GM21423 (cell line): Measurements from ENCODE around the gene NKD2.

Experiments used
- ATAC-seq: cut with Tn5 transposase; IDR thresholded peaks from one replicate; pipeline ENCODE4 v1.9.1; 2021; ENCODE audit warnings: mild to moderate bottlenecking, moderate library complexity; ENCODE audit not compliant: unreplicated experiment

Gene NKD2

DNA sequence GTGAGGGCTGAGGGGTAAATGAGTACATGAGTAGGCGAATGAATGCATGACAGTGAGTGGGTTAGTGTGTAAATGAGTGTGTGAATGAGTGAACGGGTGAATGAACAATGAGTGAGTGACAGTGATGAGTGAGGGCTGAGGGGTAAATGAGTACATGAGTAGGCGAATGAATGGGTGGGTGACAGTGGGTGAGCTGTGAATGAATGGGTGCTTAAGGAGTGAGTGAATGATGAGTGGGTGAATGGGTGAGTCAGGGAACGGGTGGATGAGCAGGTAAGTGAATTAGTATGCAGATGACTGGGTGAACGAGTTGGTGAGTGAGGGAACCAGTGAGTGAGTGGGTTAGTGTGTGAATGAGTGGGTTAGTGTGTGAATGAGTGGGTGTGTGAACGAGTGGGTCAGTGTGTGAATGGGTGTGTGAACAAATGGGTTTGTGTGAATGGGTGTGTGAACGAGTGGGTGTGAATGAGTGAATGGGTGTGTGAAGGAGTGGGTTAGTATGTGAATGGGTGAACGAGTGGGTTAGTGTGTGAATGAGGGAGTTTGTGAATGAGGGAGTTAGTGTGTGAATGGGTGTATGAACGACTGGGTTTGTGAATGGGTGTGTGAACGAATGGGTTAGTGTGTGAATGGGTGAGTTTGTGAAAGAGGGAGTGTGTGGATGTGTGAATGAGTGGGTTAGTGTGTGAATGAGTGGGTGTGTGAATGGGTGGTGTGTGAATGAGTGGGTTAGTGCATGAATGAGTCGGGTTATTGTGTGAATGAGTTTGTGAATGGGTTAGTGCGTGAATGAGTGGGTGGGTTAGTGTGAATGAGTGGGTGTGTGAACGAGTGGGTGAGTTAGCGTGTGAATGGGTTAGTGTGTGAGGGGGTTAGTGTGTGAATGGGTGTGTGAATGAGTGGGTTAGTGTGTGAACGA lies 32.9 kb downstream of the NKD2 start:
- no peak for ATAC-seq

DNA sequence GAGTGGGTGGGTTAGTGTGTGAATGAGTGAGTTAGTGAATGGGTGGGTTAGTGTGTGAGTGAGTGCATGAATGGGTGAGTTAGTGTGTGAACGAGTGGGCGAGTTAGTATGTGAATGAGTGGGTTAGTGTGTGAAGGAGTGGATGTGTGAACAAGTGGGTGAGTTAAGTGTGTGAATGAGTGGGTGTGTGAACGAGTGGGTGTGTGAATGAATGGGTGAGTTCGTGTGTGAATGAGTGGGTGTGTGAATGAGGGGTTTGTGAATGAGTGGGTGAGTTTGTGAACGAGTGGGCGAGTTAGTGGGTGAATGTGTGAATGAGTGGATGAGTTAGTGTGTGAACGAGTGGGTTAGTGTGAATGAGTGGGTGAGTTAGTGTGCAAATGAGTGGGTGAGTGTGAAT lies 34.0 kb downstream of the NKD2 start:
- no peak for ATAC-seq

DNA sequence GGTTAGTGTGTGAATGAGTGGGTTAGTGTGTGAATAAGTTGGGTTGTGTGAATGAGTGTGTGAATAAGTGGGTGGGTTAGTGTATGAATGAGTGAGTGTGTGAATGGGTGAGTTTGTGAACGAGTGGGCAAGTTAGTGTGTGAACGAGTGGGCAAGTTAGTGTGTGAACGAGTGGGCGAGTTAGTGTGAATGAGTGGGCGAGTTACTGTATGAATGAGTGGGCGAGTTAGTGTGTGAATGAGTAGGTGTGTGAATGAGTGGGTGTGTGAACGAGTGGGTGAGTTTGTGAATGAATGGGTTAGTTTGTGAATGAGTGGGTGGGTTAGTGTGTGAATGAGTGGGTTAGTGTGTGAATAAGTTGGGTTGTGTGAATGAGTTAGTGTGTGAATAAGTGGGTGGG lies 34.7 kb downstream of the NKD2 start:
- no peak for ATAC-seq

DNA sequence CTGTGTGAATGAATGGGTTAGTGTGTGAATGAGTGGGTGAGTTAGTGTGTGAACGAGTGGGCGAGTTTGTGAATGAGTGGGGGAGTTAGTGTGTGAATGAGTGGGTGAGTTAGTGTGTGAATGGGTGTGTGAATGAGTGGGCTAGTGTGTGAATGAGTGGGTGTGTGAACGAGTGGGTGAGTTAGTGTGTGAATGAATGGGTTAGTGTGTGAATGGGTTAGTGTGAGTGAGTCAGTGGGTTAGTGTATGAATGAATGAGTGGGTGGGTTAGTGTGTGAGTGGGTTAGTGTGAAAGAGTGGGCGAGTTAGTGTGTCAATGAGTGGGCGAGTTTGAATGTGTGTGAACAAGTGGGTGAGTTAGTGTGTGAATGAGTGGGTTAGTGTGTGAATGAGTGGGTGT lies 35.5 kb downstream of the NKD2 start:
- no peak for ATAC-seq

DNA sequence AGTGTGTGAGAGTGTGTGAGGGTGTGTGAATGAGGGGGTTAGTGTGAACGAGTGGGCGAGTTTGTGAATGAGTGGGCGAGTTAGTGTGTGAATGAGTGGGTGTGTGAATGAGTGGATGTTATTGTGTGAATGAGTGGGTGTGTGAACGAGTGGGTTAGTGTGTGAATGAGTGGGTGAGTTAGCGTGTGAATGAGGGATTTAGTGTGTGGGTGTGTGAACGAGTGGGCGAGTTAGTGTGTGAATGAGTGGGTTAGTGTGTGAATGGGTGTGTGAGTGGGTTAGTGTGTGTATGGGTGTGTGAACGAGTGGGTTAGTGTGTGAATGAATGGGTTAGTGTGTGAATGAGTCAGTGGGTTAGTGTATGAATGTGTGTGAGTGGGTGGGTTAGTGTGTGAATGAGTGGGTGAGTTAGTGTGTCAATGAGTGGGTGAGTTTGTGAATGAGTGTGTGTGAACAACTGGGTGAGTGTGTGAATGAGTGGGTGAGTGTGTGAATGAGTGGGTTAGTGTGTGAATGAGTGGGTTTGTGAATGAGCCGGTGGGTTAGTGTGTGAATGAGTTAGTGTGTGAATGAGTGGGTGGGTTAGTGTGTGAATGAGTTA lies 37.5 kb downstream of the NKD2 start:
- ATAC-seq = no peak

DNA sequence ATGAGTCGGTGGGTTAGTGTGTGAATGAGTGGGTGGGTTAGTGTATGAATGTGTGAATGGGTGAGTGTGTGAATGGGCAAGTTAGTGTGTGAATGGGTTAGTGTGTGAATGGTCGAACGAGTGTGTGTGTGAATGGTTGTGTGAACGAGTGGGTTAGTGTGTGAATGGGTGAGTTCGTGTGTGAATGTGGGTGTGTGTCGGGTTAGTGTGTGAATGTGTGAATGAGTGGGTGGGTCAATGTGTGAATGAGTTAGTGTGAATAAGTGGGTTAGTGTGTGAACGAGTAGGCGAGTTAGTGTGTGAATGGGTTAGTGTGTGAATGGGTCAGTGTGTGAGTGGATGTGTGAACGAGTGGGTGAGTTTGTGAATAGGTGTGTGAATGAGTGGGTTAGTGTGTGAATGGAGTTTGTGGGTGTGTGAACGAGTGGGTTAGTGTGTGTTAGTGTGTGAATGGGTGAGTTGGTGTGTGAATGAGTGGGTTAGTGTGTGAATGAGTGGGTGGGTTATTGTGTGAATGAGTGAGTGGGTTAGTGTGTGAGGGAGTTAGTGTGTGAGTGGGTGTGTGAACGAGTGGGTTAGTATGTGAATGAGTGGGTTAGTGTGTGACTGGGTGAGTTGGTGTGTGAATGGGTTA lies 38.8 kb downstream of the NKD2 start:
- ATAC-seq = no peak

DNA sequence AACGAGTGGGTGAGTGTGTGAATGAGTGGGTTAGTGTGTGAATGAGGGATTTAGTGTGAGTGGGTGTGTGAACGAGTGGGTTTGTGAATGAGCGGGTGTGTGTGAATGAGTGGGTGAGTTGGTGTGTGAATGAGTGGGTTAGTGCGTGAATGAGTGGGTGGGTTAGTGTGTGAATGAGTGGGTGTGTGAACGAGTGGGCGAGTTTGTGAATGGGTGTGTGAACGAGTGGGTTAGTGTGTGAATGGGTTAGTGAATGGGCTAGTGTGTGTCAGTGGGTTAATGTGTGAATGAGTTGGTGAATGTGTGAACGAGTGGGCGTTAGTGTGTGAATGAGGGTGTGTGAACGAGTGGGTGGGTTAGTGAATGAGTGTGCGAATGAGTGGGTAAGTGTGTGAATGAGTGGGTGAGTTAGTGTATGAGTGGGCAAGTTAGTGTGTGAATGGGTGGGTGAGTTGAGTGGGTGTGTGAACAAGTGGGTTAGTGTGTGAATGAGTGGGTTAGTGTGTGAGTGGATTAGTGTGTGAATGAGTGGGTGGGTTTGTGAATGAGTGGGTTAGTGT lies 39.6 kb downstream of the NKD2 start:
- ATAC-seq = no peak

DNA sequence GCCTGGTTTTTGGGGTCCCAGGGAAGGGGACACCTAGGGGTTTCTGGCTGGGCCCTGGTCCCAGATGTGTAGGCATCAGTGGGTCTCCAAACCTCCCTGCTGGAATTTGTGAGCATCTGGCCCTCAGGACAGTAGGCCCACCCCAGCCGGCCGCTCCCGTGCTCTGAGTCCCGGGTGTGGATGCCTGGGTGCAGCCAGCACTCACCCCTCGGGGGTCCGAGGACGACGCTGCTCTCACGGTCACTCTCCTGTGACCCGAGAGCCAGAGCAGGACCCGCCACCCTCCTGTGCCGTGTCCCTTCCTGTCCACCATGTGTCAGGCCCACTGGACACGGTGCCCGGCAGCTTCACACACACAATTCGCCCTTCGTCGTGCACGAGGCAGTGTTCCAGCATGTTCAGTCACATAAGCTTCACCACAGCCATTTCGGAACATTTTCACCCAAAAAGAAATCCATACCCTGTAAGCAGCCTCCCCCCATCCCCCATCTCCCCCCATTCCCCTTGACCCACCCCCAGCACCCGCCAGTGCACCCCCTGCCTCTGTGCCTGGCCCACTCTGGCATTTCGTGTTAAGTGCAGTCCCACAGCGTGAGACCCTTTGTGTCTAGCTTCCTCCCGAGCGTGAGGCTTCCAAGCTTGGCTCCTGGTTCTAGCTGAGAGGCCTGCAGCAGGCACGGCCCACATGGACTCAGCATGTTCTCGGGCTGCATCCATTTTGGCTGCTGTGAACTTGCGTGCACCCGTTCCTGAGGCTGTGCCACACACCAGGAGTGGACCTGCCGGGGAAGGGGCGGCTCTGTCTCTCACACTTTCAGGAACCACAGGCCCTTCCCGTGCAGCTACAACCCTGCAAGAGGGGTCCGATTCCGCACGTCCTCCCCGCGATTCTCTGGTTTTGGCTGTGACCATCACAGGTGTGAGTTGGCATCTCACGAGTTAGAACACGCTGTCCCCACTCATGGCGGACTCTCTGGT lies 40.5 kb downstream of the NKD2 start:
- ATAC-seq = no peak

DNA sequence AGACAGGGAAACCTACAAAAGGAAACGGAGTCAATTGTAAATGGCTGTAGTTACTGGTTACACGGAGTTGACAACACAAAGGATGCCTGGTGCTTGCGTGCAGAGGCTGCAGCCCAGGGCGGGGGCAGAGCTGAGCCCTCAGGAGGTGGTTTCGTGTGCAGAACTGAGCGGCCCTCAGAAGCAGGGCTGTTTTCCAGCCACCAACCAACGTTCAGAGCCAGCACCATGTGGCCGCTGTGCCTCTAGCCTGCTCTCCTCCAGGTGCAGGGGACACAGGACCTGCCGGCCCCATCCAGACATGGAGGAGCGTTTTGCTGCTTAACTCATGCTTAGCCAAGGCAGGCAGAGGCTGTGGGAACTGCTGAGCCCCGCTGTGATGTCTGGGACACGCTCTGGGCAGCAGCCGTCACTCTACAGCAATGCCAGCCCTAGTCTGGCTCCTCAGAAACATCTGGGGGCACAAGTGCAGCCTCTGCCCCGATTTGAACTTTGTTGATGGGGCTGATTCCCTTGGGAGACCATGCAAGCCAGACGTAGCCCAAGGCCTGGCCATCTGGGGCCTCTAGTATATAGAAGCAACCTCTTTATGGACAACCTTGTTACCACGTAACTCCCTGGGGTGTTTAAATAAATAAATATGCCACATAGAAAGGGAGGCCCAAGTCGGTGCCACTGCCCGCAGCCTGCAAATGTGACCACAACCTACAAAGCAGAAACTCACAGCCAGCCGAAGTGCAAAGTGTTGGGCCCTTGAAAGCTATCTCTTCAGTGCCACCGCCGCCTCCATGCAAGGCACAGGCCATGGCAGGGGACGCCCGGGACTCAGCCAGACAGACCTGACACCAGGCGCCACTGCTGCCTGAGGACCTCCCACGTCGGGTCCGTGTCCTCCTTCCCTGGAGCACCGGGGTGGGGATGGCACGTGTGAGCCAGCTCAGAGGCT lies 42.1 kb downstream of the NKD2 start:
- no peak for ATAC-seq

DNA sequence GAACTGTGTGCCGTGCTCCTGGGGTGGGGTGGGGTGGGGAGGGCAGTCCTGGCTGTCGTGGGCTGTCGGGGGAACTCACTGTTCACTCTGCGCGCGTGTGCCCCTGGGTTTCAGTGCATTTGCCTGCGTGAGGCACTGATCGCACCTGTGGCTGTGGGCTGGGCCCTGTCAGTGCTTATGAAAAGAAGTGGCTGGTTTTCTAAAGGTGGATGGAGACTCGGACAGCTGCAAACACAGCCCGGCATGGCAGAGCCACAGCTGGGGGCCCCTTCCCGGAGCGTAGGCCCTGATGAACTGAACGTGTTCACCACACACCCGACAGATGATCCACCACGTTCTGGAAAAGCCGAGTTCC lies 42.7 kb downstream of the NKD2 start:
- ATAC-seq = no peak

DNA sequence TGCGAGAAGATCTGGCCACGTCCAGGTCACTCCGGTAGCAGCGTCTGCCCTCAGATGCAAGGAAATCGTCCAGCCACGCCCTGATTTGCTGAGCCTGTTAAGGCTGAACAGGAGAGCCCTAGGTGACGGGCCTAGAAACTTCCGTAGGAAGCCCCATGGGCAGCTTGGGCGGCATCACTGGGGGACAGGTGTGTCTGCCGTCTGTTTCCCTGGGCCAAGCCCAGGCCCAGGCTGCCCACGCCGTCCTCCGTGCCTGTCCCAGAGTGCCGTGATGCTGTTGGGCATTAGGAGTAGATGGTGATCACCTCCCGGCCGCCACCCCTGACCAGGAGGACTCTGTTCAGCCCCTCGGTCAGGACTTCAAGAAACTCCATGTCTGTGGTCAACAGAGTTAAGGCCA lies 43.5 kb downstream of the NKD2 start:
- ATAC-seq = no peak

DNA sequence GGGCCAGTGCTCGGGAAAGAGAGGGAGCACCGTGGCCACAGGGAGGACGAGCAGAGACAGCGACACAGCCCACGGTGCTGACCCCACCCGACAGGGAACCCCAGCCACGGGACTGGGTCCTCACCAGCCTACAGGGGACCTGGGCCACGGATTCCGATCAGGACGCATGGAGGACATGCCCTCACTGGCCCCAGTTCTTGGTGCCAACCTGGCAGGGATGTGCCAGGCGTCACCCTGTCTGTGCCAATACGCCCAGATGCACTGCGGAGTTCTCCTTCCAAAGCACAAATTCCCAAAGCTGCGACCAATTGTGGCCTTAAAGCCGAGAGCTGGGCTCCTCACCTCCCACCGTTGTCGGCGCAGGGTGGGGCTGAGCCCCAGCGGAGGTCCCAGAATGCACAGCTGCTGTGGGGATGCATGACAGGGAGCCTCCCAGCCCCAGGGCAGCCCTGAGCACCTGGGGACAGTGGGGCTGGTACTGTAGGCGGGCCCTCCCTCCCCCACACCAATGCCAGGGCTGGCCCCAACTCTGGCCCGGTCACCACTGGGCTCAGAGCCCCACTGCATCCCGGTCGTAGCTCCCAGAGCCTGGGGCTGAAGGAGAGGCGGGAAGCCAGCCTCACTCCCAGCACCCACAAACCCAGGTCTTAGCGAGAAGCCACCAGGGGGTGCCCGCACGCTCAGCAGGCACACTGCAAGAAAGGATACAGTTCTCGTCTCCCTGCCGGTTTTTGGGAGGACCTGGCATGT lies 44.2 kb downstream of the NKD2 start:
- no peak for ATAC-seq

DNA sequence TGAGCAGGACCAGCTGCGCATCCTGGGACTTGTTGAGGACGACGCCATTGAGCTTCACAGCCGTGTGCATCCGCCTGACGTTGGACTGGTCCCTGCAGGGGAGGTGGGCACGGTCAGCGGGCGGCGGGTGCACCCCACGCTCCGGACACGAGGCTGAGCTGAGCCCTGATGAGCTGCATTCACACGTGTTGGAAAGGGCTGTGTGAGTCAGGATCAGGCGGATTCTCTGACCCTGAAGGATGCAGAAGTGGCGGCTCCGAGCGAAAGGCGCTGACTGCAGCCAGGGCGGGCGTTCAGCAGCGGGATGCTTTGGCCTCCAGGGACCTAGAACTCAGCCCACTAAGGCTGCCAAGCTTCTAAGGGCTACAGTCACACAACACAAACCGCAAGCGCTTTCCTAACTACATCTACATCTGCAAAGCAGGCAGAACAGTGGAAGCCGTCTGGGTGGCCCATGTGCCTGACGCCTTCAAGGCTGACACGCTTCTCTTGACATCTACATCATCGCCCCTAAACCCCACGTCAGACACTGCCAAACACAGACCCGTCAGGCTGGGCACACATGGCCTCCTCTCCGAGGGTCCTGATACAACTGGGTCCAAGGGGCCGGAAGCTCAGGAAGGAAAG lies 44.9 kb downstream of the NKD2 start:
- no peak for ATAC-seq

DNA sequence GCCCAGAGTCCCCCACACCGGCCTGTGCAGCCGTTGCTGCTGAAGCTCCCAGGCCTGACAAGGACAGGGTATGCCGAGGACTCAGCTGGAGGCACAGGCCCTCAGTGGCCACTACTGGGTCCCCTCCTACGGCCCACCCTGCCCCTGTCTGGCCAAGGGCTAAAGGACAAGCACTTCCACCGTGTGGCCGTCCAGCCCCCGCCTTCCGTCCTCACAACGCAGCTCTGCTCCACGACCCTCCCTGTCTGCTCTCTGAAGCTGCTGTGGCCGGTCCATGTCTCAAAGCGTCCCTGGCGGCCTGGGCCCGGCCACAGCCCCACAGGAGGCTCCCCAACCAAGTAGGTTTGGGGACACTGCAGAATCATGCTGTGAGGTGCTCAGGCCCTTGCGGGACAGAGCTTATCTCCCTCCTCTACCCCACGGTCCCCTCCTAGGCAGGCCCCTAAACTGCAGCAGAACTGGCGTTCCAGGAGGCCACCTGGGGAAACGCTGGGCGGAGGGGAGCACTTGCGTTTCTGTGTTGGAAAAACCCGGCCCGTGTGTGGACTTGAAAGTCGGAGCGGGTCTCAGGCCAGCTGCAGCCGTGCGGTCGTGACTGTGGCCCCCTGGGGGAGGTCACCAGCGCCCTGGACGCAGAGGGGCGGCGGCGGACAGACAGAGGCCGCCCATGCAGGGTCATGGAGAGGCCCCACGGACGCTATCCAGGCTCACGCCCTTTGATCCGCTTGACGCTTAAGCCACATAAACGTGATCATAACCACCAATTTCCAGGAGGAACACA lies 45.6 kb downstream of the NKD2 start:
- no peak for ATAC-seq

DNA sequence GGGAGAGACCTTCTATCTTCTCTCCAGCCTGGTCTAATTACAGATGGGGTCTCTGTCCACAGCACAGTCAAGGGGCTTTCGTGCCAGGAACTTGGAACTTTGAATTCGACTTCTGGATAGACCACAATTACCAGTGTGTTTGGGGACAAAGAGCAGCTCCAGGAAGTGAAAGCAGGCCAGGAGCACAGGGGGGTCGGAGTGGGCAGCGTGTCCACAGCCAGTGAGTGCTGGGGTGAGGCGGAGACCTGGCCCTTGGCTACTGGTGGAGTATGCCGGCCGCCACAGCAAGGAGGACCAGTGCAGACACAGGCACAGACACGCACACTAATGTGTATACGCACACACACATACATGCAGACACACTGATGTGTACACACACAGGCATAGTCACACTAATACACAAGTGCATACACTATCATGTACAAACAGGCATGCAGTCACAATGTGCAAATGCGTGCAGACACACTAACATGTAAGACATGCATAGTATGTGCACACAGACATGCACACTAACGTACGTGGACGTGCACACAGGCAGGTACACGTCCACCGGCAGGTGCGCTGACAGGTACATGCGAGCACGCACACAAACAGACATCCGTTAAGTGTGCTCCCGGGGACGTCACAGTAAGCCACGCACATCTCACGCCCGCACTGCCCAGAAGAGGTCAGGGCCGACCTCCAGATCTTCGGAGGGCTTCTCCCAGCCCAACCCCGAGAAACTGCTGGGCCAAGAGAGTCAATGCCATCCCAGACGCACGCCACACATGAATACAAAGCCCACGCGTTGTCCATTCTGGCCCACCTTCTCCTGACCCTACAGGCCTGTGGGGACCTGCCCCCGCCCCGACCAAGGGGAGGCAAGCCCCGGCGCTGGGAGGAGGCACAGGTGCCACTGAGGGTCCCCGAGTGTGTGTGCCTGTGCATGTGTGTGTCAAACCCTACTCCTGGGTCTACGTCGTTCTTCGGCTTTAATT lies 46.5 kb downstream of the NKD2 start:
- ATAC-seq = no peak

DNA sequence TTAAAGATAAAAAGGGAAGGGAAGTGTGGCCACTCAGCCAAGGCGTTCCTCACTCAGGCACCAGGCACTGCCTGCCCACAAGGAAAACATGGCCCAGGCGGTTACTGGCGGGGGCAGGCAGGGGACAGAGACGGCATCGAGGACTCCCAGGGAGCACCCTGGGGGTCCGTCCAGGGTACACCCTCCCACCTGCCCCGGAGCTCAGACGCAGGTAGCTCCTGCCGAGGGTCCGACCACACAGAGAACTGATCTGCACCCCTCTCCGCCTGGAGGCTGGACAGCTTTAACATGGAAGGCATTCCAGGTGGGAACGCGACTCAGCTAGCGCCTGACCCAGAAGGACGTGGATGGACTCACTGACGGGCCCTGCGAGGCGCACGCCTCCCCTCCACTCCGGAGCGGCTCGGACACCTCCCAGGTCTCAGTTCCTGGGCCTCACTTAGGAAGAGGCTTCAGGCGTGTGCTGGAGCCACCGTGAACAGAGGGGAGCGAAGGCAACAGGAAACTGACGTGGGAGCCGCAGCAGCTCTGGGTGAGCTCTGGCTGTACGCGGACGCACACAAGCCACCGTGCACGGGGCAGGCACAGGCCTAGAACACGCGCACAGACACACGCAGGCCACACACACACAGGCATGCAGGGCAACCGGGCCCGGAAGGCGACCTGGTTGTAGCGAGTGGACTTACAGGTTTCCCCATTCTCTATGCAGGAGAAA lies 47.5 kb downstream of the NKD2 start:
- ATAC-seq = no peak
